ENCODE results near the gene FZR1.

The FZR1 gene

GRCh38 chr19:3467437-3468198 is 38.5 kb upstream of the FZR1 start:
- no peak for TF ChIP-seq CTCF (IDR thresholded peaks at IDR 0.05; ENCODE audit: extremely low read depth, insufficient read depth, missing control alignments)
- in situ Hi-C loops (cut with MboI; ENCODE audit: low pct_unique_long_range_greater_than_20kb, low sequenced_read_pairs, unreplicated experiment), result no loop called here
- DNase-seq (ENCODE audit: low spot score), result no peak

GRCh38 chr19:3468211-3468610 is 37.9 kb upstream of the FZR1 start:
- TF ChIP-seq CTCF (IDR thresholded peaks at IDR 0.05; ENCODE audit: extremely low read depth, insufficient read depth, missing control alignments), result no peak
- DNase-seq (ENCODE audit: low spot score), result no peak
- in situ Hi-C loops (cut with MboI; ENCODE audit: low pct_unique_long_range_greater_than_20kb, low sequenced_read_pairs, unreplicated experiment), result no loop called here

- in situ Hi-C loops (cut with MboI; ENCODE audit: low pct_unique_long_range_greater_than_20kb, low sequenced_read_pairs, unreplicated experiment), result no loop called here
- no peak for TF ChIP-seq CTCF (IDR thresholded peaks at IDR 0.05; ENCODE audit: extremely low read depth, insufficient read depth, missing control alignments)
- no peak for DNase-seq (ENCODE audit: low spot score)
These were observed 36.2 kb upstream of the FZR1 start for GRCh38 chr19:3469638-3470499.

- no peak for DNase-seq (ENCODE audit: low spot score)
- TF ChIP-seq CTCF (IDR thresholded peaks at IDR 0.05; ENCODE audit: extremely low read depth, insufficient read depth, missing control alignments), result no peak
- in situ Hi-C loops (cut with MboI; ENCODE audit: low pct_unique_long_range_greater_than_20kb, low sequenced_read_pairs, unreplicated experiment), result no loop called here
These were observed 35.5 kb upstream of the FZR1 start for GRCh38 chr19:3470500-3471128.

- in situ Hi-C loops (cut with MboI; ENCODE audit: low pct_unique_long_range_greater_than_20kb, low sequenced_read_pairs, unreplicated experiment), result no loop called here
- peak; percentile 72 for TF ChIP-seq CTCF (IDR thresholded peaks at IDR 0.05; ENCODE audit: extremely low read depth, insufficient read depth, missing control alignments)
- DNase-seq (ENCODE audit: low spot score), result peak; percentile 62
These were observed 34.0 kb upstream of the FZR1 start for GRCh38 chr19:3471954-3472655.

GRCh38 chr19:3474010-3474409 is 32.1 kb upstream of the FZR1 start:
- DNase-seq (ENCODE audit: low spot score), result no peak
- no peak for TF ChIP-seq CTCF (IDR thresholded peaks at IDR 0.05; ENCODE audit: extremely low read depth, insufficient read depth, missing control alignments)
- in situ Hi-C loops (cut with MboI; ENCODE audit: low pct_unique_long_range_greater_than_20kb, low sequenced_read_pairs, unreplicated experiment), result no loop called here
